ENCODE results near the gene EN1.

EN1 gene

GRCh38 chr2:118846953-118847761, at the start of gene EN1:
EN1 (minus strand) TSS chr2:118847648; CDS start chr2:118847167, 481 bp downstream.
- Mint-ChIP-seq H3K36me3 (peaks cover 5% of the 10 kb centered on the region), H3K4me1 (peaks cover 10% of the 10 kb centered on the region), H3K9me3 (no peaks in the 10 kb centered on the region), H3K27ac (no peak within 1 kb of the TSS), H3K4me3 (peak within 1 kb of the TSS; percentile 33)
- peak in 1 of 2 donors; percentile 43 for DNase-seq (ENCODE audit: low spot score in 2 of 2)
- no peak for ATAC-seq

GRCh38 chr2:118893100-118893499, 45.7 kb upstream of the EN1 start:
- no peaks in the 10 kb centered on the region for H3K4me1 Mint-ChIP-seq
- peak in 1 of 2 donors; percentile 38 for DNase-seq (ENCODE audit: low spot score in 2 of 2)
- no peak for ATAC-seq
- H3K9me3 Mint-ChIP-seq = peaks cover 9% of the 10 kb centered on the region
- no peak overlapping the region for H3K4me3 Mint-ChIP-seq
- no peaks in the 10 kb centered on the region for H3K36me3 Mint-ChIP-seq
- H3K27ac Mint-ChIP-seq = no peak overlapping the region

- H3K9me3 Mint-ChIP-seq = peaks cover 9% of the 10 kb centered on the region
- H3K27ac Mint-ChIP-seq = no peak overlapping the region
- DNase-seq (ENCODE audit: low spot score in 2 of 2) (no peak), ATAC-seq (no peak)
- no peak overlapping the region for H3K4me3 Mint-ChIP-seq
- no peaks in the 10 kb centered on the region for H3K4me1 Mint-ChIP-seq
- no peaks in the 10 kb centered on the region for H3K36me3 Mint-ChIP-seq
Measured at GRCh38 chr2:118889995-118890394, 42.5 kb upstream of the EN1 start.

GRCh38 chr2:118883792-118884191, 36.3 kb upstream of the EN1 start:
- H3K27ac Mint-ChIP-seq = no peak overlapping the region
- H3K9me3 Mint-ChIP-seq = no peaks in the 10 kb centered on the region
- DNase-seq (ENCODE audit: low spot score in 2 of 2) (no peak), ATAC-seq (no peak)
- peak overlapping the region; percentile 73 for H3K4me3 Mint-ChIP-seq
- peaks cover 21% of the 10 kb centered on the region for H3K4me1 Mint-ChIP-seq
- H3K36me3 Mint-ChIP-seq = no peaks in the 10 kb centered on the region

GRCh38 chr2:118882693-118883336, 35.4 kb upstream of the EN1 start:
- DNase-seq (ENCODE audit: low spot score in 2 of 2) = peak; percentile 29 to 70
- Mint-ChIP-seq H3K4me1 (peaks cover 21% of the 10 kb centered on the region), H3K36me3 (no peaks in the 10 kb centered on the region), H3K4me3 (peak overlapping the region; percentile 73), H3K27ac (peak overlapping the region; percentile 43), H3K9me3 (no peaks in the 10 kb centered on the region)
- ATAC-seq = peak; percentile 78

GRCh38 chr2:118881490-118882129, 34.2 kb upstream of the EN1 start:
- no peaks in the 10 kb centered on the region for H3K9me3 Mint-ChIP-seq
- peak; percentile 78 for ATAC-seq
- H3K4me3 Mint-ChIP-seq = no peak overlapping the region
- H3K27ac Mint-ChIP-seq = no peak overlapping the region
- H3K4me1 Mint-ChIP-seq = peaks cover 21% of the 10 kb centered on the region
- peak; percentile 30 to 70 for DNase-seq (ENCODE audit: low spot score in 2 of 2)
- no peaks in the 10 kb centered on the region for H3K36me3 Mint-ChIP-seq

GRCh38 chr2:118880501-118880900, 33.1 kb upstream of the EN1 start:
- DNase-seq (ENCODE audit: low spot score in 2 of 2) (no peak), ATAC-seq (no peak)
- Mint-ChIP-seq H3K9me3 (no peaks in the 10 kb centered on the region), H3K4me3 (no peak overlapping the region), H3K36me3 (no peaks in the 10 kb centered on the region), H3K4me1 (peaks cover 21% of the 10 kb centered on the region), H3K27ac (no peak overlapping the region)

- Mint-ChIP-seq H3K9me3 (no peaks in the 10 kb centered on the region), H3K4me1 (peaks cover 21% of the 10 kb centered on the region), H3K36me3 (no peaks in the 10 kb centered on the region), H3K4me3 (no peak overlapping the region), H3K27ac (no peak overlapping the region)
- ATAC-seq = no peak
- peak in 1 of 2 donors; percentile 15 for DNase-seq (ENCODE audit: low spot score in 2 of 2)
Measured at GRCh38 chr2:118878531-118879149, 31.2 kb upstream of the EN1 start.

GRCh38 chr2:118875318-118875717, 27.9 kb upstream of the EN1 start:
- H3K4me3 Mint-ChIP-seq = no peak overlapping the region
- H3K36me3 Mint-ChIP-seq = no peaks in the 10 kb centered on the region
- no peak overlapping the region for H3K27ac Mint-ChIP-seq
- no peaks in the 10 kb centered on the region for H3K4me1 Mint-ChIP-seq
- no peaks in the 10 kb centered on the region for H3K9me3 Mint-ChIP-seq
- ATAC-seq = no peak
- DNase-seq (ENCODE audit: low spot score in 2 of 2) = peak in 1 of 2 donors; percentile 20

GRCh38 chr2:118874324-118874723, 26.9 kb upstream of the EN1 start:
- no peaks in the 10 kb centered on the region for H3K4me1 Mint-ChIP-seq
- no peaks in the 10 kb centered on the region for H3K9me3 Mint-ChIP-seq
- no peak overlapping the region for H3K27ac Mint-ChIP-seq
- H3K36me3 Mint-ChIP-seq = no peaks in the 10 kb centered on the region
- DNase-seq (ENCODE audit: low spot score in 2 of 2) = peak in 1 of 2 donors; percentile 4
- H3K4me3 Mint-ChIP-seq = no peak overlapping the region
- no peak for ATAC-seq

- Mint-ChIP-seq H3K27ac (no peak overlapping the region), H3K4me3 (no peak overlapping the region), H3K9me3 (no peaks in the 10 kb centered on the region), H3K4me1 (no peaks in the 10 kb centered on the region), H3K36me3 (no peaks in the 10 kb centered on the region)
- peak; percentile 76 for ATAC-seq
- no peak for DNase-seq (ENCODE audit: low spot score in 2 of 2)
Measured at GRCh38 chr2:118865106-118865505, 17.7 kb upstream of the EN1 start.

- Mint-ChIP-seq H3K27ac (no peak overlapping the region), H3K4me1 (no peaks in the 10 kb centered on the region), H3K36me3 (no peaks in the 10 kb centered on the region), H3K4me3 (no peak overlapping the region), H3K9me3 (no peaks in the 10 kb centered on the region)
- DNase-seq (ENCODE audit: low spot score in 2 of 2) (no peak), ATAC-seq (no peak)
Measured at GRCh38 chr2:118864207-118864606, 16.8 kb upstream of the EN1 start.

- no peak for ATAC-seq
- Mint-ChIP-seq H3K36me3 (peaks cover under 1% of the 10 kb centered on the region), H3K4me3 (no peak overlapping the region), H3K9me3 (no peaks in the 10 kb centered on the region), H3K4me1 (peaks cover under 1% of the 10 kb centered on the region), H3K27ac (no peak overlapping the region)
- no peak for DNase-seq (ENCODE audit: low spot score in 2 of 2)
Measured at GRCh38 chr2:118861731-118862130, 14.3 kb upstream of the EN1 start.

- Mint-ChIP-seq H3K27ac (no peak overlapping the region), H3K9me3 (no peaks in the 10 kb centered on the region), H3K36me3 (peaks cover 5% of the 10 kb centered on the region), H3K4me3 (no peak overlapping the region), H3K4me1 (peaks cover 6% of the 10 kb centered on the region)
- no peak for ATAC-seq
- DNase-seq (ENCODE audit: low spot score in 2 of 2) = no peak
Measured at GRCh38 chr2:118861242-118861641, 13.8 kb upstream of the EN1 start.

GRCh38 chr2:118860506-118860905, 13.1 kb upstream of the EN1 start:
- DNase-seq (ENCODE audit: low spot score in 2 of 2) = no peak
- H3K9me3 Mint-ChIP-seq = no peaks in the 10 kb centered on the region
- H3K27ac Mint-ChIP-seq = no peak overlapping the region
- H3K4me1 Mint-ChIP-seq = peaks cover 9% of the 10 kb centered on the region
- ATAC-seq = no peak
- H3K4me3 Mint-ChIP-seq = no peak overlapping the region
- peaks cover 6% of the 10 kb centered on the region for H3K36me3 Mint-ChIP-seq
